H1 (cell line): ENCODE measurements around the gene POLR2F. TPM values are rescaled to one million over a fixed set of nuclear protein-coding genes. Genes with fewer than 3 reads are reported as not detected.
"Not testable (repeated sequence)": the region's sequence is repeated elsewhere in the genome, so short reads cannot be mapped to it uniquely, and the experiment has no call there.

Source experiments
- CTCF ChIA-PET: fragments of 300-600 bp; sonication (Branson Sonifier 250); formaldehyde crosslinking; loops from one replicate; lab custom pipeline; 2021; ENCODE audit not compliant: partially characterized antibody; lab: Charles Lee
- POLR2A ChIA-PET: fragments of 300-600 bp; sonication (Branson Sonifier 250); formaldehyde crosslinking; loops from one replicate; lab custom pipeline; 2021; ENCODE audit warnings: inconsistent platforms; ENCODE audit not compliant: partially characterized antibody; lab: Charles Lee
- DNase-seq, 2 experiments: peaks; one replicate each; pipeline versions ENCODE4 v3.0.0 to v3.0.0-alpha.2; 2010 to 2022; ENCODE audit warnings: low spot score in 2 of 2, low read depth in 1 of 2, mixed read lengths in 1 of 2
- FAIRE-seq: peaks from 2 replicates; lab custom pipeline; 2011; peaks lifted over from hg19 to GRCh38; lab: Jason Lieb, UNC
- H2AFZ ChIP-seq: 2 replicates; pipeline ENCODE4 v1.8.1; 2012; ENCODE audit warnings: low read length, inconsistent platforms
- H2AK5ac ChIP-seq: 2 replicates; pipeline ENCODE4 v1.6.1; 2013; ENCODE audit warnings: low read depth, low read length
- H2BK120ac ChIP-seq: replicated peaks from 2 replicates; pipeline ENCODE3; 2013; ENCODE audit warnings: low read depth, low read length, inconsistent platforms
- H2BK12ac ChIP-seq: 2 replicates; pipeline ENCODE4 v1.6.1; 2013; ENCODE audit warnings: low read depth, low read length
- H2BK15ac ChIP-seq: 2 replicates; pipeline ENCODE4 v1.6.1; 2013; ENCODE audit warnings: low read length
- H2BK20ac ChIP-seq: 2 replicates; pipeline ENCODE4 v1.6.1; 2013; ENCODE audit warnings: low read length
- H2BK5ac ChIP-seq: 2 replicates; pipeline ENCODE4 v1.6.1; 2013; ENCODE audit warnings: low read depth, low read length
- H3K14ac ChIP-seq: 2 replicates; pipeline ENCODE4 v1.6.1; 2013; ENCODE audit warnings: inconsistent platforms; ENCODE audit not compliant: insufficient read length
- H3K18ac ChIP-seq: 2 replicates; pipeline ENCODE4 v1.6.1; 2013; ENCODE audit warnings: low read length; ENCODE audit errors: extremely low read depth
- H3K23ac ChIP-seq: 2 replicates; pipeline ENCODE4 v1.6.1; 2013; ENCODE audit warnings: inconsistent platforms; ENCODE audit not compliant: insufficient read length
- H3K23me2 ChIP-seq: 2 replicates; pipeline ENCODE4 v1.6.1; 2013; ENCODE audit warnings: low read depth, low read length
- H3K27ac ChIP-seq: 2 replicates; pipeline ENCODE4 v1.6.1; 2011; ENCODE audit warnings: low read depth, low read length, inconsistent platforms
- H3K27me3 ChIP-seq, 4 experiments: replicated peaks in 1 of 4; 1 replicate in 1 of 4; 2 replicates in 3 of 4; pipeline versions ENCODE4 v1.6.1 to v1.8.1; 2011 to 2013; ENCODE audit warnings: low read length in 3 of 4, mild to moderate bottlenecking in 3 of 4, inconsistent platforms in 2 of 4, mixed read lengths in 2 of 4, moderate library complexity in 1 of 4; ENCODE audit not compliant: control insufficient read depth in 3 of 4, insufficient read depth in 3 of 4; ENCODE audit errors: extremely low read depth in 1 of 4
- H3K36me3 ChIP-seq, 4 experiments: 2 replicates each; pipeline versions ENCODE4 v1.6.1 to v1.8.1; 2011 to 2013; ENCODE audit warnings: mild to moderate bottlenecking in 4 of 4, low read length in 3 of 4, moderate library complexity in 2 of 4, control low read depth in 1 of 4, inconsistent platforms in 1 of 4; ENCODE audit not compliant: insufficient read depth in 4 of 4, control insufficient read depth in 2 of 4
- H3K4ac ChIP-seq: replicated peaks from 2 replicates; pipeline ENCODE3; 2013; ENCODE audit warnings: low read length, low read depth, mixed read lengths, inconsistent platforms; ENCODE audit not compliant: insufficient read length
- H3K4me1 ChIP-seq, 4 experiments: replicated peaks in 1 of 4; 1 replicate in 1 of 4; 2 replicates in 3 of 4; pipeline versions ENCODE4 v1.6.1 to v1.8.1; 2011 to 2013; ENCODE audit warnings: low read length in 3 of 4, inconsistent platforms in 2 of 4, mixed read lengths in 1 of 4; ENCODE audit not compliant: insufficient read depth in 4 of 4, control insufficient read depth in 3 of 4
- H3K4me2 ChIP-seq, 2 experiments: 2 replicates each; pipeline versions ENCODE4 v1.6.1 to v1.8.1; 2011 to 2013; ENCODE audit warnings: low read depth in 2 of 2, low read length in 2 of 2, control low read depth in 1 of 2, inconsistent platforms in 1 of 2, mild to moderate bottlenecking in 1 of 2; ENCODE audit not compliant: insufficient read depth in 1 of 2
- H3K4me3 ChIP-seq, 4 experiments: fragments of 200-600, 300-600 bp in 1 of 4; sonication (generic), shearing (Covaris generic), sonication (Bioruptor Twin) in 1 of 4; 2 replicates each; pipeline versions ENCODE4 v1.5.1 to v1.8.1; 2011 to 2016; ENCODE audit warnings: low read length in 4 of 4, low read depth in 3 of 4, control low read depth in 2 of 4, inconsistent platforms in 2 of 4, mild to moderate bottlenecking in 2 of 4, mixed read lengths in 1 of 4, moderate library complexity in 1 of 4; ENCODE audit not compliant: insufficient read depth in 2 of 4; ENCODE audit errors: extremely low read depth in 1 of 4
- H3K56ac ChIP-seq: replicated peaks from 2 replicates; pipeline ENCODE3; 2013; ENCODE audit warnings: low read depth, mild to moderate bottlenecking, mixed read lengths, low read length, inconsistent platforms; ENCODE audit not compliant: insufficient read length
- H3K79me1 ChIP-seq: 2 replicates; pipeline ENCODE4 v1.6.1; 2013; ENCODE audit warnings: low read depth, low read length, control low read depth
- H3K79me2 ChIP-seq, 2 experiments: 2 replicates each; pipeline versions ENCODE4 v1.6.1 to v1.8.1; 2012 to 2013; ENCODE audit warnings: low read length in 2 of 2, mild to moderate bottlenecking in 2 of 2, inconsistent platforms in 1 of 2; ENCODE audit not compliant: insufficient read depth in 2 of 2, control insufficient read depth in 1 of 2
- H3K9ac ChIP-seq, 4 experiments: replicated peaks in 1 of 4; 1 replicate in 1 of 4; 2 replicates in 3 of 4; pipeline versions ENCODE4 v1.6.1 to v1.8.1; 2011 to 2013; ENCODE audit warnings: low read depth in 3 of 4, low read length in 3 of 4, control low read depth in 2 of 4, mild to moderate bottlenecking in 2 of 4, moderate library complexity in 2 of 4, inconsistent platforms in 1 of 4; ENCODE audit errors: extremely low read depth in 1 of 4
- H3K9me3 ChIP-seq, 2 experiments: 2 replicates each; pipeline versions ENCODE4 v1.6.1 to v1.8.1; 2012 to 2013; ENCODE audit warnings: mild to moderate bottlenecking in 2 of 2, moderate library complexity in 2 of 2, control low read depth in 1 of 2, inconsistent platforms in 1 of 2, low read depth in 1 of 2, low read length in 1 of 2, mixed read lengths in 1 of 2; ENCODE audit not compliant: insufficient read depth in 2 of 2
- H4K20me1 ChIP-seq, 2 experiments: replicated peaks in 1 of 2; 2 replicates each; pipeline versions ENCODE3 to v1.8.1; 2011 to 2013; ENCODE audit warnings: inconsistent platforms in 2 of 2, low read length in 2 of 2, mild to moderate bottlenecking in 1 of 2; ENCODE audit not compliant: insufficient read depth in 2 of 2, control insufficient read depth in 1 of 2
- H4K5ac ChIP-seq: 2 replicates; pipeline ENCODE4 v1.6.1; 2013; ENCODE audit warnings: low read length, low read depth, mixed read lengths, inconsistent platforms; ENCODE audit not compliant: insufficient read length
- H4K8ac ChIP-seq: 2 replicates; pipeline ENCODE4 v1.8.0; 2013; ENCODE audit warnings: mild to moderate bottlenecking, moderate library complexity, low read length, inconsistent platforms; ENCODE audit not compliant: insufficient read depth; ENCODE audit errors: extremely low read depth
- H4K91ac ChIP-seq: replicated peaks from 2 replicates; pipeline ENCODE3; 2013; ENCODE audit warnings: low read length, mixed read lengths, inconsistent platforms; ENCODE audit not compliant: insufficient read length
- WGBS, 2 experiments: shearing (Covaris generic) in 1 of 2; methylation state at CpG; one replicate each; pipeline versions ENCODE4 v1.1.6 to v1.1.7; 2013 to 2015; ENCODE audit warnings: low lambda C conversion rate in 2 of 2, mixed read lengths in 2 of 2, inconsistent platforms in 1 of 2, low coverage in 1 of 2, missing lambda C conversion rate in 1 of 2; ENCODE audit not compliant: insufficient replicate concordance in 2 of 2, insufficient coverage in 1 of 2, insufficient read length in 1 of 2; ENCODE audit errors: extremely low coverage in 1 of 2, missing lambda C conversion rate in 1 of 2; 5-methylcytosine and 5-hydroxymethylcytosine counted together
- polyA plus RNA-seq, 7 experiments: library from polyadenylated mRNA; depleted of rRNA in 3 of 7; stranded (reverse) in 5 of 7; unstranded in 2 of 7; fragments of >200 nt in 5 of 7; fragments of 200-250 nt in 2 of 7; gene quantifications; 1 replicate in 5 of 7; 2 replicates in 1 of 7; 4 replicates in 1 of 7; pipeline versions ENCODE4 v1.2.1 to v1.2.3, GENCODE V29; 2011 to 2013; ENCODE audit warnings: missing spikeins in 2 of 7, mixed read lengths in 2 of 7
- total RNA-seq: library from RNA; stranded (reverse); fragmentation: NEBNext Ultra II Directional; extraction: Animal tissue kit (Norgen Biotek cat#: 25700); gene quantifications from 2 replicates; pipeline ENCODE4 v1.2.1, GENCODE V29; 2021

Gene POLR2F
- total and polyA plus RNA-seq, 2 of the 8 experiments (the other 6 are each of a cell fraction or from before 2014, with no cell fraction given): 150 to 176 TPM

DNA sequence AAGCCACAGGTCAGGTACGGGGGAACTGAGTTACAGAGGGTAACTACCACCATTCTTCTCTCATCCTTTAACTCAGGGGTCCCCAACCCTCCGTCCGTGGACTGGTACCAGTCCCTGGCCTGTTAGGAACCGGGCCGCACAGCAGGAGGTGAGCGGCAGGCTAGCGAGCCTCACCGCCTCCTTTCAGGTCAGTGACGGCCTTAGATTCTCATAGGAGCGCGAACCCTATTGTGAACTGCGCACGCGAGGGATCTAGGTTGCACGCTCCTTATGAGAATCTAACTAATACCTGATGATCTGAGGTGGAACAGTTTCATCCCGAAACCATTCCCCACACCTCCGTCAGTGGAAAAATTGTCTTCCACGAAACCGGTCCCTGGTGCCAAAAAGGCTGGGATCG lies 870 bp upstream of the POLR2F start:
- H3K14ac ChIP-seq, H3K23ac ChIP-seq, FAIRE-seq, H4K5ac ChIP-seq, H4K20me1 ChIP-seq, H4K91ac ChIP-seq, DNase-seq, H3K79me1 ChIP-seq, H2BK15ac ChIP-seq, H2AK5ac ChIP-seq, H3K4ac ChIP-seq, H3K23me2 ChIP-seq, H4K8ac ChIP-seq, H3K27ac ChIP-seq, H2BK20ac ChIP-seq, H2BK5ac ChIP-seq, H3K56ac ChIP-seq, H3K9me3 ChIP-seq, H2BK120ac ChIP-seq, H3K27me3 ChIP-seq, H3K9ac ChIP-seq, H2BK12ac ChIP-seq, H3K18ac ChIP-seq: not testable (repeated sequence)
- peaks cover 0 to 10% (median 4%) of the 10 kb centered on the region in 4 experiments; a peak in 4 of 7 replicates for H3K4me1 ChIP-seq
- peaks cover 10 to 12% (median 11%) of the 10 kb centered on the region in 4 experiments for H3K36me3 ChIP-seq
- peak overlapping the region; percentile 84 to 94 for H3K4me2 ChIP-seq
- H2AFZ ChIP-seq: 0 out of 2 replicates have a peak overlapping the region, but pooled peaks have one; percentile 79
- H3K79me2 ChIP-seq: peaks cover 0 to 16% of the 10 kb centered on the region in 2 experiments; a peak in 2 of 4 replicates
- peak overlapping the region; percentile 85 to 98 (median 94); a peak in 7 of 8 replicates for H3K4me3 ChIP-seq
- POLR2A ChIA-PET: interaction anchor here (0.6 to 1.5 kb wide), 6 partner anchors 13 to 46 kb away, joined by 3 to 5 read pairs (median 3); partner anchors contain the start of gene MICALL1
- 46% methylated on average over 20 of the region's 20 CpGs; no CpG with 5 or more reads in 1 of the 2 experiments for WGBS, 2 experiments
- CTCF ChIA-PET: interaction anchor here (0.8 to 7.9 kb wide), 8 partner anchors 11 to 729 kb away, joined by 3 to 48 read pairs (median 4); partner anchors contain the start of gene TOMM22
